Sigmoid colon (tissue), 7 donors: ENCODE measurements around the gene PALM3. TPM values are rescaled to one million over a fixed set of nuclear protein-coding genes. Genes with fewer than 3 reads are reported as not detected.
"Not testable (repeated sequence)": the region's sequence is repeated elsewhere in the genome, so short reads cannot be mapped to it uniquely, and the experiment has no call there.

Experiments
- DNase-seq: peaks from one replicate; pipeline ENCODE4 v3.0.0-alpha.2; 2019
- H3K27ac ChIP-seq, 4 donors: fragments of 200-600 bp; sonication (generic); one replicate each; pipeline ENCODE4 v1.5.1; 2016 to 2019; ENCODE audit warnings: mild to moderate bottlenecking in 1 of 4
- H3K27me3 ChIP-seq, 3 donors: fragments of 200-600 bp; sonication (generic); one replicate each; pipeline ENCODE4 v1.5.1; 2019; ENCODE audit warnings: mild to moderate bottlenecking in 1 of 3
- H3K36me3 ChIP-seq, 4 donors: fragments of 200-600 bp; sonication (generic); one replicate each; pipeline ENCODE4 v1.5.1; 2016 to 2019
- H3K4me1 ChIP-seq, 4 donors: fragments of 200-600 bp; sonication (generic); one replicate each; pipeline ENCODE4 v1.5.1; 2017 to 2019
- H3K4me3 ChIP-seq, 4 donors: fragments of 200-600 bp; sonication (generic); one replicate each; pipeline ENCODE4 v1.5.1; 2017 to 2019; ENCODE audit warnings: mild to moderate bottlenecking in 2 of 4, moderate library complexity in 1 of 4
- H3K9me3 ChIP-seq, 4 donors: fragments of 200-600 bp in 3 of 4; sonication (generic) in 3 of 4; one replicate each; pipeline versions ENCODE4 v1.5.1 to v1.6.1; 2013 to 2019
- CTCF ChIP-seq, 4 experiments: fragments of 450-650 bp in 3 of 4; fragments of 200-600 bp in 1 of 4; IDR thresholded peaks; one replicate each; pipeline ENCODE4 v1.5.1; 2016 to 2019; ENCODE audit warnings: antibody characterized with exemption in 4 of 4, mild to moderate bottlenecking in 3 of 4, moderate library complexity in 2 of 4
- EP300 ChIP-seq, 4 donors: sonication (generic); formaldehyde crosslinking; IDR thresholded peaks; one replicate each; pipeline ENCODE4 v1.6.1; 2017; ENCODE audit warnings: antibody characterized with exemption in 4 of 4
- POLR2A ChIP-seq, 2 donors: fragments of 450-650 bp; IDR thresholded peaks; one replicate each; pipeline ENCODE4 v1.6.1; 2016; ENCODE audit warnings: antibody characterized with exemption in 2 of 2, mild to moderate bottlenecking in 2 of 2, moderate library complexity in 2 of 2
- POLR2AphosphoS5 ChIP-seq, 4 donors: sonication (generic); formaldehyde crosslinking; IDR thresholded peaks; one replicate each; pipeline ENCODE4 v1.6.1; 2017; ENCODE audit warnings: antibody characterized with exemption in 4 of 4
- WGBS, 2 donors: extraction: QIAGEN DNeasy Blood & Tissue Kit; methylation state at CpG; one replicate each; pipeline ENCODE4 v1.1.7; 2013; 5-methylcytosine and 5-hydroxymethylcytosine counted together
- intact Hi-C: fragments of 100-400 bp; cut with DNase I; formaldehyde crosslinking; loops from one replicate; pipeline ENCODE4 v1.15.1; 2023
- polyA plus RNA-seq, 3 donors: library from polyadenylated mRNA; stranded (reverse); fragments of 200-250 nt; gene quantifications; one replicate each; pipeline ENCODE4 v1.2.3, GENCODE V29; 2013
- total RNA-seq, 4 donors: library from RNA; depleted of rRNA; stranded (reverse); fragments of >200 nt; gene quantifications; one replicate each; pipeline ENCODE4 v1.1.0, GENCODE V29; 2016
- donor health status: healthy with polysubstance abuse.
- donor health status: Bipolar disorder and iron deficiency.
- donor health status: healthy.

PALM3 gene
- total and polyA plus RNA-seq, 7 donors = 0.41 to 1.5 (median 0.66) TPM; not detected in 4

GRCh38 chr19:14030997-14031718 is 30.7 kb downstream of the PALM3 start:
- no peak for DNase-seq
- no peak for TF ChIP-seq CTCF (IDR thresholded peaks at IDR 0.05)
- TF ChIP-seq POLR2A (IDR thresholded peaks at IDR 0.05) = no peak
- TF ChIP-seq EP300 (IDR thresholded peaks at IDR 0.05) = no peak
- no peak for TF ChIP-seq POLR2AphosphoS5 (IDR thresholded peaks at IDR 0.05)
- WGBS, 2 donors = 21 to 22% methylated on average over 20 of the region's 20 CpGs
- Histone ChIP-seq H3K27ac (peak overlapping the region in 3 of 4 donors; percentile 36 to 63 (median 42)), H3K9me3 (no peaks in the 10 kb centered on the region), H3K4me3 (peak overlapping the region; percentile 38 to 60 (median 50)), H3K27me3 (peaks cover 0 to 34% (median 14%) of the 10 kb centered on the region in 3 donors), H3K4me1 (peaks cover 0 to 14% (median 12%) of the 10 kb centered on the region in 4 donors), H3K36me3 (no peaks in the 10 kb centered on the region)
- intact Hi-C loops = no loop called here

- 80 to 87% methylated on average over 4 of the region's 4 CpGs for WGBS, 2 donors
- no peak overlapping the region for H3K4me3 ChIP-seq
- intact Hi-C loops = no loop called here
- no peak for DNase-seq
- TF ChIP-seq POLR2A (IDR thresholded peaks at IDR 0.05) = no peak
- TF ChIP-seq EP300 (IDR thresholded peaks at IDR 0.05) = no peak
- no peak for TF ChIP-seq CTCF (IDR thresholded peaks at IDR 0.05)
- no peak for TF ChIP-seq POLR2AphosphoS5 (IDR thresholded peaks at IDR 0.05)
- H3K36me3 ChIP-seq = no peaks in the 10 kb centered on the region
- H3K27me3 ChIP-seq = peaks cover 0 to 33% (median 14%) of the 10 kb centered on the region in 3 donors
- no peaks in the 10 kb centered on the region for H3K9me3 ChIP-seq
- no peak overlapping the region for H3K27ac ChIP-seq
- peaks cover 0 to 14% (median 12%) of the 10 kb centered on the region in 4 donors for H3K4me1 ChIP-seq
These were observed 33.0 kb downstream of the PALM3 start for GRCh38 chr19:14028901-14029300.

GRCh38 chr19:14027856-14028450 is 33.9 kb downstream of the PALM3 start, which contains the start of gene RLN3:
Gene RLN3, plus strand, starts transcription at chr19:14028148. Its CDS starts 57 bp downstream, at chr19:14028205.
- no peak within 1 kb of the TSS for H3K4me3 ChIP-seq
- intact Hi-C loops = no loop called here
- TF ChIP-seq POLR2AphosphoS5 (IDR thresholded peaks at IDR 0.05) = no peak
- no peak for TF ChIP-seq POLR2A (IDR thresholded peaks at IDR 0.05)
- TF ChIP-seq EP300 (IDR thresholded peaks at IDR 0.05) = no peak
- no peak for TF ChIP-seq CTCF (IDR thresholded peaks at IDR 0.05)
- peaks cover 0 to 14% (median 12%) of the 10 kb centered on the region in 4 donors for H3K4me1 ChIP-seq
- DNase-seq = no peak
- no peaks in the 10 kb centered on the region for H3K9me3 ChIP-seq
- H3K27me3 ChIP-seq = peaks cover 0 to 24% (median 14%) of the 10 kb centered on the region in 3 donors
- H3K27ac ChIP-seq = no peak within 1 kb of the TSS
- WGBS, 2 donors = 83 to 84% methylated on average over 24 of the region's 24 CpGs
- no peaks in the 10 kb centered on the region for H3K36me3 ChIP-seq

- H3K4me1 ChIP-seq, intact Hi-C loops, H3K36me3 ChIP-seq, H3K27ac ChIP-seq, H3K9me3 ChIP-seq, DNase-seq, H3K4me3 ChIP-seq: not testable (repeated sequence)
- H3K27me3 ChIP-seq = peaks cover 0 to 17% (median 14%) of the 10 kb centered on the region in 3 donors
- 95 to 96% methylated on average over 5 of the region's 5 CpGs for WGBS, 2 donors
These were observed 35.2 kb downstream of the PALM3 start for GRCh38 chr19:14026652-14027192.
